Endodermal cell (in vitro differentiated cells): ENCODE data around the gene KCNE4. TPM values are rescaled to one million over a fixed set of nuclear protein-coding genes. Genes with fewer than 3 reads are reported as not detected.

Experiments used
- DNase-seq: peaks from one replicate; pipeline ENCODE4 v3.0.0-alpha.2; 2017
- H3K27ac ChIP-seq: 2 replicates; pipeline ENCODE4 v1.5.1; 2013; ENCODE audit warnings: mild to moderate bottlenecking, low read depth, low read length, moderate library complexity
- H3K27me3 ChIP-seq: 2 replicates; pipeline ENCODE4 v1.6.1; 2013; ENCODE audit warnings: mild to moderate bottlenecking, low read length, moderate library complexity; ENCODE audit not compliant: insufficient read depth, control insufficient read depth, poor library complexity, severe bottlenecking
- H3K36me3 ChIP-seq: 2 replicates; pipeline ENCODE4 v1.7.0; 2013; ENCODE audit warnings: mild to moderate bottlenecking, low read length, moderate library complexity; ENCODE audit not compliant: control insufficient read depth, insufficient read depth
- H3K4me1 ChIP-seq: one replicate; pipeline ENCODE4 v1.7.0; 2013; ENCODE audit warnings: low read length; ENCODE audit not compliant: control insufficient read depth, insufficient read depth
- H3K4me3 ChIP-seq: 2 replicates; pipeline ENCODE4 v1.5.1; 2013; ENCODE audit warnings: mild to moderate bottlenecking, low read length, moderate library complexity
- H3K9ac ChIP-seq: 2 replicates; pipeline ENCODE4 v1.6.1; 2013; ENCODE audit warnings: mild to moderate bottlenecking, low read length, moderate library complexity; ENCODE audit not compliant: poor library complexity, severe bottlenecking; ENCODE audit errors: extremely low read depth
- H3K9me3 ChIP-seq: 2 replicates; pipeline ENCODE4 v1.6.1; 2013; ENCODE audit warnings: mild to moderate bottlenecking, low read length, moderate library complexity; ENCODE audit not compliant: control insufficient read depth
- H3K27ac Mint-ChIP-seq: 2 replicates; pipeline ENCODE4 v1.8.0; 2020; ENCODE audit warnings: mixed read lengths
- H3K27me3 Mint-ChIP-seq: 2 replicates; pipeline ENCODE4 v1.8.0; 2021; ENCODE audit warnings: mild to moderate bottlenecking, mixed read lengths; ENCODE audit not compliant: insufficient read depth
- H3K36me3 Mint-ChIP-seq: 2 replicates; pipeline ENCODE4 v1.8.0; 2020; ENCODE audit warnings: low read depth, mixed read lengths
- H3K4me1 Mint-ChIP-seq: 2 replicates; pipeline ENCODE4 v1.8.0; 2020; ENCODE audit warnings: mixed read lengths
- H3K4me3 Mint-ChIP-seq: 2 replicates; pipeline ENCODE4 v1.8.0; 2020; ENCODE audit warnings: mild to moderate bottlenecking, moderate library complexity, mixed read lengths
- H3K9me3 Mint-ChIP-seq: 2 replicates; pipeline ENCODE4 v1.8.0; 2020; ENCODE audit warnings: mild to moderate bottlenecking, mixed read lengths
- WGBS, 2 experiments: methylation state at CpG; one replicate each; pipeline versions ENCODE4 v1.1.5 to v1.1.7; 2013; ENCODE audit warnings: missing lambda C conversion rate in 2 of 2, mixed read lengths in 1 of 2; ENCODE audit not compliant: insufficient coverage in 1 of 2, insufficient read length in 1 of 2; 5-methylcytosine and 5-hydroxymethylcytosine counted together
- total RNA-seq, 2 donors: library from RNA; stranded (reverse); fragmentation: NEBNext Ultra II Directional in 1 of 2; extraction: Animal tissue kit (Norgen Biotek cat#: 25700) in 1 of 2; gene quantifications; 2 replicates in 1 of 2; 3 replicates in 1 of 2; pipeline ENCODE4 v1.2.1, GENCODE V29; 2021
- TF ChIP-seq, protein P1 (sequence below): fragments of 200-600 bp; sonication (generic); conservative IDR thresholded peaks from 2 replicates; pipeline ENCODE4 v1.5.0; 2021; ENCODE audit warnings: antibody characterized with exemption, mild to moderate bottlenecking

KCNE4 gene
- total RNA-seq, 2 donors from 2014 or later: 0.22 TPM; not detected in 1

DNA sequence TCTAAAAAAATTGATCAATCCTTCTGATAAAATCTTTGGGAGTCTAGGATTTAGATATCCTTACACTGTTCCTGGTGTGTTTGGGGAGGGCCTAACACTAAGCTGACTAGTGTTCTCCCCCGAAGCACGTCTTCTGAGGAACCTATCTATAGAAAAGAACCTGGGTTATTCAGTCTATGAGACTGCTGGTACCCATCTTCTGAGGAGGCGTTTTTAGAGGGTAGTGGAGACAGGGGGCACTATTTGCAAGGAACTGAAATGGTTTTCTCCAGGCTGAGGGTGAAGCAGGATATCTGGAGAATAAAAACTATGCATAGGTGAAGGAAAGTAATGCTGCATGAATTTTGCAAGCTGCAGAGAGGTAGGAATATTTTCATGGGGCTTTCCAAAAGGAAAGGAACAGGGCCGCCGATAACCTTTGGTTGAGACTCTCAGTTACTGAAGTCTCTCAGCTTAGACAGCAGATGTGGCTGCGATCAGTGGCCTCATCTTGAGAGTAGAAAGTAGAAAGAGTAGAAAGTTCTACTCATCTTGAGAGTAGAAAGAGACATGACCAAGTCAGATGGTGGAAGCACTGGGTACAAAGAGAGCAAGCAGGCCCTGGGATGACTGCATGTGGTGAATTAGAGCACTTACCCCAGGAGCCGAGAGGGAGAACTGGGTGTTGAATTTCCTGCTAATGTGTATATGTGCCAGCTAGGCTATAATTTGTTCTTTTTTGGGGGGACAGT is 31.8 kb upstream of the KCNE4 start:
- H3K27ac ChIP-seq: no peak overlapping the region
- H3K27me3 Mint-ChIP-seq: peaks cover 2% of the 10 kb centered on the region
- no peaks in the 10 kb centered on the region for H3K4me1 ChIP-seq
- no peak for DNase-seq
- H3K9me3 ChIP-seq: no peaks in the 10 kb centered on the region
- no peak overlapping the region for H3K4me3 ChIP-seq
- TF ChIP-seq, protein P1, sequence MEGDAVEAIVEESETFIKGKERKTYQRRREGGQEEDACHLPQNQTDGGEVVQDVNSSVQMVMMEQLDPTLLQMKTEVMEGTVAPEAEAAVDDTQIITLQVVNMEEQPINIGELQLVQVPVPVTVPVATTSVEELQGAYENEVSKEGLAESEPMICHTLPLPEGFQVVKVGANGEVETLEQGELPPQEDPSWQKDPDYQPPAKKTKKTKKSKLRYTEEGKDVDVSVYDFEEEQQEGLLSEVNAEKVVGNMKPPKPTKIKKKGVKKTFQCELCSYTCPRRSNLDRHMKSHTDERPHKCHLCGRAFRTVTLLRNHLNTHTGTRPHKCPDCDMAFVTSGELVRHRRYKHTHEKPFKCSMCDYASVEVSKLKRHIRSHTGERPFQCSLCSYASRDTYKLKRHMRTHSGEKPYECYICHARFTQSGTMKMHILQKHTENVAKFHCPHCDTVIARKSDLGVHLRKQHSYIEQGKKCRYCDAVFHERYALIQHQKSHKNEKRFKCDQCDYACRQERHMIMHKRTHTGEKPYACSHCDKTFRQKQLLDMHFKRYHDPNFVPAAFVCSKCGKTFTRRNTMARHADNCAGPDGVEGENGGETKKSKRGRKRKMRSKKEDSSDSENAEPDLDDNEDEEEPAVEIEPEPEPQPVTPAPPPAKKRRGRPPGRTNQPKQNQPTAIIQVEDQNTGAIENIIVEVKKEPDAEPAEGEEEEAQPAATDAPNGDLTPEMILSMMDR: peak; percentile 43
- H3K4me3 Mint-ChIP-seq: no peak overlapping the region
- H3K36me3 Mint-ChIP-seq: no peaks in the 10 kb centered on the region
- no peak overlapping the region for H3K9ac ChIP-seq
- H3K27me3 ChIP-seq: no peaks in the 10 kb centered on the region
- H3K36me3 ChIP-seq: no peaks in the 10 kb centered on the region
- WGBS, 2 experiments: 91 to 94% methylated on average over 6 to 7 of the region's 7 CpGs
- H3K9me3 Mint-ChIP-seq: peaks cover 9% of the 10 kb centered on the region
- H3K4me1 Mint-ChIP-seq: peaks cover 6% of the 10 kb centered on the region
- no peak overlapping the region for H3K27ac Mint-ChIP-seq

DNA sequence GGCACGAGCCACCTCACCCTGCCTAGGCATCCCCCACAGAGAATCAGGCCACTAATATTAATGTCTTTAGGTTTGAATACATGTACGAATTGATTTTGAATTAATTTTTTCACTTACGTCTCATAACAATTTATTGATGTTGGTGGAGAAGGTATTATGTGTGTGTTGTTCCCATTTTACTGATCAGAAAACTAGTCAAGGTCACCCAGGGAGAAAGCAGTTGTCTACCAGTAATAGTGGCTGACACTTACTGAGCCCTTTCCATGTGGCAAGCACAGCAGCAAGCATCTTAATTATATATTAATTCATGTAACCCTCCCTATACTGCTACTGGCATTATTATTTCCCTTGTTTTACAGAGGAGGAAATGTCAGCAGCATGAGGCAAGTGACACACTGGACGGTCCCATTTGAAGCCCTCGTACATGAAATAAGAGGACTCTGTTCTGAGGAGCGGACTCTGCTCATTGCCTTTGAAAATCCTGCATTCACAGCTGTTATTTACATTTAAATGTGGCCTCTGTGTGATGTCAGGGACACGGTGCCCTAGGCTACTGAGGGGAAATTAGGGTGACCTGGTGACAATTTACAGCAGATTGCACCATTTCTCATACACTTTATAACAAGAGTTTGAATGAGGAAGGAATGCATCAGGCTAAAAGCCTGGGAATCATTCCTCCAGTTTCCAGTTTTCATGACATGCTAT is 30.9 kb upstream of the KCNE4 start:
- H3K36me3 ChIP-seq: no peaks in the 10 kb centered on the region
- H3K27ac ChIP-seq: no peak overlapping the region
- peaks cover 2% of the 10 kb centered on the region for H3K27me3 Mint-ChIP-seq
- H3K27ac Mint-ChIP-seq: no peak overlapping the region
- no peak for DNase-seq
- peaks cover 9% of the 10 kb centered on the region for H3K9me3 Mint-ChIP-seq
- no peak overlapping the region for H3K4me3 Mint-ChIP-seq
- TF ChIP-seq, protein P1: no peak
- WGBS, 2 experiments: 83 to 94% methylated on average over 4 to 7 of the region's 7 CpGs
- no peaks in the 10 kb centered on the region for H3K4me1 ChIP-seq
- H3K9me3 ChIP-seq: no peaks in the 10 kb centered on the region
- no peaks in the 10 kb centered on the region for H3K27me3 ChIP-seq
- H3K9ac ChIP-seq: no peak overlapping the region
- H3K36me3 Mint-ChIP-seq: no peaks in the 10 kb centered on the region
- H3K4me1 Mint-ChIP-seq: peaks cover 7% of the 10 kb centered on the region
- H3K4me3 ChIP-seq: no peak overlapping the region

- Mint-ChIP-seq H3K27ac (peak overlapping the region; percentile 62), H3K4me1 (peaks cover 10% of the 10 kb centered on the region), H3K27me3 (no peaks in the 10 kb centered on the region), H3K4me3 (no peak overlapping the region), H3K9me3 (peaks cover 7% of the 10 kb centered on the region), H3K36me3 (peaks cover 2% of the 10 kb centered on the region)
- 75 to 85% methylated on average over 3 to 5 of the region's 5 CpGs for WGBS, 2 experiments
- no peaks in the 10 kb centered on the region for H3K27me3 ChIP-seq
- TF ChIP-seq, protein P1: no peak
- H3K4me3 ChIP-seq: peak overlapping the region; percentile 36
- H3K9me3 ChIP-seq: no peaks in the 10 kb centered on the region
- H3K4me1 ChIP-seq: no peaks in the 10 kb centered on the region
- DNase-seq: no peak
- no peak overlapping the region for H3K27ac ChIP-seq
- H3K36me3 ChIP-seq: no peaks in the 10 kb centered on the region
- H3K9ac ChIP-seq: no peak overlapping the region
Measured at GRCh38 chr2:223026357-223027110, 25.5 kb upstream of the KCNE4 start.
